Nephron (organoid): ENCODE measurements around the gene PSAT1.
A peak's percentile ranks its signal among the peaks of the same experiment; 100 is the strongest.
"Not testable (repeated sequence)": the region's sequence is repeated elsewhere in the genome, so short reads cannot be mapped to it uniquely, and the experiment has no call there.

Experiments
- H3K27ac Mint-ChIP-seq, 3 experiments: 2 replicates each; pipeline ENCODE4 v1.8.0; 2020; ENCODE audit warnings: mixed read lengths in 3 of 3, mild to moderate bottlenecking in 2 of 3, moderate library complexity in 1 of 3
- H3K27me3 Mint-ChIP-seq: 2 replicates; pipeline ENCODE4 v1.8.0; 2021; ENCODE audit warnings: low read depth, mild to moderate bottlenecking, moderate library complexity, mixed read lengths
- H3K36me3 Mint-ChIP-seq: 2 replicates; pipeline ENCODE4 v1.8.0; 2020; ENCODE audit warnings: low read depth, mixed read lengths
- H3K4me1 Mint-ChIP-seq: 2 replicates; pipeline ENCODE4 v1.8.0; 2020; ENCODE audit warnings: mixed read lengths
- H3K4me3 Mint-ChIP-seq, 3 experiments: 2 replicates each; pipeline ENCODE4 v1.8.0; 2020; ENCODE audit warnings: mild to moderate bottlenecking in 3 of 3, mixed read lengths in 3 of 3, moderate library complexity in 2 of 3
- H3K9me3 Mint-ChIP-seq: 2 replicates; pipeline ENCODE4 v1.8.0; 2020; ENCODE audit warnings: mixed read lengths
- TF ChIP-seq, protein P1 (sequence below), 3 experiments: fragments of 200-600 bp; sonication (generic); IDR thresholded peaks; one replicate each; pipeline ENCODE4 v1.5.0; 2021; ENCODE audit warnings: antibody characterized with exemption in 3 of 3; ENCODE audit not compliant: unreplicated experiment in 3 of 3

The PSAT1 gene

DNA sequence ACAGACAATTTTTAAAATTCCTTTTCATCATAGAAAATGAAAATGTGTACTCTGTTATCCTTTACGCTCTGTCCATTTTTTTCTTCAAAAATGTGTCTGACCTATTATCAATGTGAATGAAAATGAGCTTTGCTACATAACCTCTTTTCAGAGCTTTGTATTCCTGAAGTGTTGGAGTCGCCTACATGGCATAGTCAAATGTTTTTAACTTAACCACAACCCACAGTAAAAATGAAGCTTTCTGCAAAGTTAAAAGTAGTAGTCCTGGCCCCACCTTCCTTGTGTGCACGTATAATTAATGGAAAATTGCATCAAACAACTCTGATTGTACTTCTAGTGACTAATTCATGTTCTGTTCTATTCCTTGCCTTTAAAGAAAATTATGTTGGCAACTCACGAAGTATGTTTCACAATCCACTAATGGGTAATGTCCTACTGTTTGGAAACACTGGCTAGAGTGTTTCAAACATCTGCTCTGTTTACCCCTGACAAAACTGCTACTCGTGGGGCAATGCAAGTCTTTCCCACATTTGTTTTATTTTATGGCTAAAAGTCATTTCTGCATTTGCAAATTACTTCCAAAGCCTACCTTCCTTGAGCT, 18.6 kb upstream of the PSAT1 start:
- H3K4me1 Mint-ChIP-seq, result peaks cover 51% of the 10 kb centered on the region
- TF ChIP-seq, protein P1, sequence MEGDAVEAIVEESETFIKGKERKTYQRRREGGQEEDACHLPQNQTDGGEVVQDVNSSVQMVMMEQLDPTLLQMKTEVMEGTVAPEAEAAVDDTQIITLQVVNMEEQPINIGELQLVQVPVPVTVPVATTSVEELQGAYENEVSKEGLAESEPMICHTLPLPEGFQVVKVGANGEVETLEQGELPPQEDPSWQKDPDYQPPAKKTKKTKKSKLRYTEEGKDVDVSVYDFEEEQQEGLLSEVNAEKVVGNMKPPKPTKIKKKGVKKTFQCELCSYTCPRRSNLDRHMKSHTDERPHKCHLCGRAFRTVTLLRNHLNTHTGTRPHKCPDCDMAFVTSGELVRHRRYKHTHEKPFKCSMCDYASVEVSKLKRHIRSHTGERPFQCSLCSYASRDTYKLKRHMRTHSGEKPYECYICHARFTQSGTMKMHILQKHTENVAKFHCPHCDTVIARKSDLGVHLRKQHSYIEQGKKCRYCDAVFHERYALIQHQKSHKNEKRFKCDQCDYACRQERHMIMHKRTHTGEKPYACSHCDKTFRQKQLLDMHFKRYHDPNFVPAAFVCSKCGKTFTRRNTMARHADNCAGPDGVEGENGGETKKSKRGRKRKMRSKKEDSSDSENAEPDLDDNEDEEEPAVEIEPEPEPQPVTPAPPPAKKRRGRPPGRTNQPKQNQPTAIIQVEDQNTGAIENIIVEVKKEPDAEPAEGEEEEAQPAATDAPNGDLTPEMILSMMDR (IDR thresholded peaks at IDR 0.05; ENCODE audit: unreplicated experiment in 3 of 3), result no peak
- H3K9me3 Mint-ChIP-seq, result peaks cover under 1% of the 10 kb centered on the region
- H3K36me3 Mint-ChIP-seq, result no peaks in the 10 kb centered on the region
- peak overlapping the region; percentile 59 to 80 (median 76) for H3K27ac Mint-ChIP-seq
- no peak overlapping the region for H3K4me3 Mint-ChIP-seq
- no peaks in the 10 kb centered on the region for H3K27me3 Mint-ChIP-seq

DNA sequence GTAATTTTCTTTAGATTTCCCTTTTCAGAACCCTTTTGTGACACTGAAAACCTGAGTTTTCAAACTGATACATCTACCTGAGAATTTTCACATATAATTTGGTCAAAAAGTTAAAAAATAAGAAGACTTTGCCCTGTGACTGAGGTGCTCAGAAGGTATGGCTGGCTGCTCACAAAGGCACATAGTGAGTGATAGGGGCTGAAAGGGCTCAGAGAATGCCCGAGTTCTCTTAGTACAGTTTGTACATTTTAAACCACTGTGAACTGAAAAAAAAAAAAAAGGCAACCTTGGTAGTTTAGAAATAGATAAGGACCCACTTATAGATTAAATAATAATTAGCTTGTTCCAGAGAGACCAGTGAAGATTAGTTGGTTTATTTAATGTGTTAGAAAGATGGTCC, 18.1 kb upstream of the PSAT1 start:
- Mint-ChIP-seq H3K4me1 (peaks cover 55% of the 10 kb centered on the region), H3K36me3 (no peaks in the 10 kb centered on the region), H3K27ac (peak overlapping the region; percentile 59 to 80 (median 76)), H3K4me3 (no peak overlapping the region), H3K27me3 (no peaks in the 10 kb centered on the region), H3K9me3 (peaks cover 2% of the 10 kb centered on the region)
- TF ChIP-seq, protein P1 (IDR thresholded peaks at IDR 0.05; ENCODE audit: unreplicated experiment in 3 of 3), result no peak

DNA sequence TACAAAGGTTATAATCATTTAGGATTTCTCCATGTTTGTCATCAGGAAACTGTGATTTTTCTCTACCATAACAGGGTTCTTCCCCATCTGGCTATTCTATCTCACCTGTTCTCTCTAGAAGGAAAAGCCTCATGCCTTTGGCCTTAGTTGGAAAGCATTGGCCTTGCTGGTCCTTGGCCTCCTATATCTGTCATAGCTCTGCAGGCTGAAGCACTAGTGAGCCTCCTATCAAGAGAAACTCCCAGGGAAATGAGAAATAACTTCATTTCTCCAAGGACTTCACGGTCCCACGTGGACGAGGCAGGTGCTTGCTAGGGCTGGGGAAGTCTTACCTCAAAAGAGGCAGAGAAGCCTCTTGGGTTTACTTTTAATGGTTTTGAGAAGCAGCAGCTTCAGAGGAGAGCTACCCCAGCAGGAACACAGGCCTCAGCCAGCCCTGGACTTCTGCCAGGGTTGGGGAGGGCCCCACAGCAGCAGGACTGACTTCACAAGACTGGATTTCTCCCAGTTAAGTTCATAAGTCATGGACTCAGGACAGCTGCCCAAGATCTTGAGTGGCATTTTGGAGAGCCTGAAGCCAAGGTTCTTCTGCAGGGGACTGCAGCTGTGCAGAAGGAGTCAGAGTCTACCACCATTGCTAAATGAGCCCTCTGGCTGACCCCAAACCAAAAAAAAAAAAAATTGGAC, 15.8 kb upstream of the PSAT1 start:
- H3K27ac Mint-ChIP-seq, result peak overlapping the region; percentile 87 to 96 (median 95)

DNA sequence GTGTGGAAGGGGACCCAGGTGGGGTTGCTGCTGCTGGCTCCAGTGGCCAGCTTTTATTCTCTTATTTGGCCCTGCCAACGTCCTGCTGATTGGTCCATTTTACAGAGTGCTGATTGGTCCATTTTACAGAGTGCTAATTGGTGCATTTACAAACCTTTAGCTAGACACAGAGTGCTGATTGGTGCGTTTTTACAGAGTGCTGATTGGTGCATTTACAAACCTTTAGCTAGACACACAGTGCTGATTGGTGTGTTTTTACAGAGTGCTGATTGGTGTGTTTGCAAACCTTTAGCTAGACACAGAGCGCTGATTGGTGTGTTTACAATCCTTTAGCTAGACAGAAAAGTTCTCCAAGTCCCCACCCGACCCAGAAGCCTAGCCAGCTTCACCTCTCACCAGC, 12.7 kb upstream of the PSAT1 start:
- not testable (repeated sequence) for H3K27me3 Mint-ChIP-seq, H3K27ac Mint-ChIP-seq, H3K4me3 Mint-ChIP-seq, H3K9me3 Mint-ChIP-seq, H3K36me3 Mint-ChIP-seq
- H3K4me1 Mint-ChIP-seq, result peaks cover 58% of the 10 kb centered on the region

More for the DNA sequence above, 15.8 kb upstream of the PSAT1 start:
- Mint-ChIP-seq H3K9me3 (peaks cover 2% of the 10 kb centered on the region), H3K27me3 (no peaks in the 10 kb centered on the region), H3K4me1 (peaks cover 63% of the 10 kb centered on the region), H3K36me3 (no peaks in the 10 kb centered on the region), H3K4me3 (peak overlapping the region in 2 of 3 experiments; percentile 19 to 58)
- TF ChIP-seq, protein P1 (IDR thresholded peaks at IDR 0.05; ENCODE audit: unreplicated experiment in 3 of 3), result no peak

DNA sequence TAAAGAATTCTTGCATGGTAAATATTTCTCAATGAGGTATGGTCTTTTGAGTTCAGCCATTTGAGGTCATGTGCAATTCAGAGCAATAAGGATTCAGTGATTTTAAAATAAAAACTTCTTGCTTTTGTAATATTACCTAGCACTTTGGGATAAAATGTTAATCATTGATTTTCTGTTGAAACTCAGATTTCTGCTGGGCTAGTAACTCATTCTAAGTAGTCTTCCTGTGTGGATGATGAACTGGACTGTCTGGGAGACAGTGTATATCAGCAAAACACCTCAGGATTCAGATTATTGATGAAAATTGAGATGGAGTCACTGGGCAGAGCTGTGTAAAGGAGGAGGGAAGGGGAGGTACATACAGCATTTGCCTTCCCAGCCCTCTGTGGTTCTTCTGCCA, 10.8 kb upstream of the PSAT1 start:
- H3K4me3 Mint-ChIP-seq, result no peak overlapping the region
- peak overlapping the region; percentile 19 to 76 (median 56) for H3K27ac Mint-ChIP-seq
- H3K27me3 Mint-ChIP-seq, result no peaks in the 10 kb centered on the region
- TF ChIP-seq, protein P1 (IDR thresholded peaks at IDR 0.05; ENCODE audit: unreplicated experiment in 3 of 3), result no peak
- H3K36me3 Mint-ChIP-seq, result no peaks in the 10 kb centered on the region
- peaks cover 2% of the 10 kb centered on the region for H3K9me3 Mint-ChIP-seq
- H3K4me1 Mint-ChIP-seq, result peaks cover 62% of the 10 kb centered on the region

DNA sequence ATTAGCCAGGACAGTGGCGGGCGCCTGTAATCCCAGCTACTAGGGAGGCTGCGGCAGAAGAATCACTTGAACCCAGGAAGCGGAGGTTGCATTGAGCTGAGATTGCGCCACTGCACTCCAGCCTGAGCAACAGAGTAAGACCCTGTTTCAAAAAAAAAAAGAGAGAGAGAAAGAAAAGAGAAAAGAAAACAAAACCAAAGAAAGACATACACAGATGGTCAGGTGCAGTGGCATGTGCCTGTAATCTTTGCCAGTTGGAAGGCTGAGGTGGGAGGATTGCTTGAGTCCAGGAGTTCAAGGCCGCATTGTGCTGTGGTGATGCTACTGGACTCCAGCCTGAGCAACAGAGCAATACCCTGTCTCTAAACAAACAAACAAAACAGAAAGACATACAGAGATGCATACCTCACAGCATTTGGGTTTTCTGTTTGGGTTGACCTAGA, 10.0 kb upstream of the PSAT1 start:
- Mint-ChIP-seq H3K27ac (peak overlapping the region in 2 of 3 experiments; percentile 19 to 76), H3K9me3 (peaks cover 2% of the 10 kb centered on the region), H3K4me3 (no peak overlapping the region), H3K36me3 (no peaks in the 10 kb centered on the region), H3K27me3 (no peaks in the 10 kb centered on the region), H3K4me1 (peaks cover 62% of the 10 kb centered on the region)
- TF ChIP-seq, protein P1 (IDR thresholded peaks at IDR 0.05; ENCODE audit: unreplicated experiment in 3 of 3), result no peak
